Activated CD8-positive, alpha-beta memory T cell treated with anti-CD3 and anti-CD28 coated beads, Interleukin-2, amount 50 U/mL, for 24 hours (primary cell): ENCODE data around the gene TAX1BP1.
"Not testable (repeated sequence)": the region's sequence is repeated elsewhere in the genome, so short reads cannot be mapped to it uniquely, and the experiment has no call there.

Source experiments
- DNase-seq: peaks from one replicate; pipeline ENCODE4 v3.0.0-alpha.2; 2020; ENCODE audit errors: extremely low read depth

The TAX1BP1 gene

GRCh38 chr7:27739301-27739908, 557 bp upstream of the TAX1BP1 start:
- no peak for DNase-seq

GRCh38 chr7:27740449-27741086, 606 bp downstream of the TAX1BP1 start:
- peak; percentile 53 for DNase-seq

DNA sequence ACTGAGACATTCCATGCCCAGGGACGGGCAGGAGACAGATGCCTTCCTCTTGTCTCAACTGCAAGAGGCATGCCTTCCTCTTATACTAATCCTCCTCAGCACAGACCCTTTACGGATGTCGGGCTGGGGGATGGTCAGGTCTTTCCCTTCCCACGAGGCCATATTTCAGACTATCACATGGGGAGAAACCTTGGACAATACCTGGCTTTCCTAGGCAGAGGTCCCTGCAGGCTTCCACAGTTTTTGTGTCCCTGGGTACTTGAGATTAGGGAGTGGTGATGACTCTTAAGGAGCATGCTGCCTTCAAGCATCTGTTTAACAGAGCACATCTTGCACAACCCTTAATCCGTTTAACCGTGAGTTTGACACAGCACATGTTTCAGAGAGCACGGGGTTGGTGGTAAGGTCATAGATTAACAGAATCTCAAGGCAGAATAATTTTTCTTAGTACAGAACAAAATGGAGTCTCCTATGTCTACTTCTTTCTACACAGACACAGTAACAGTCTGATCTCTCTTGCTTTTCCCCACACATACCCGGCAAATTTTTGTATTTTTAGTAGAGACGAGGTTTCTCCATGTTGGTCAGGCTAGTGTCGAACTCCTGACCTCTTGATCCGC, 2.2 kb downstream of the TAX1BP1 start:
- not testable (repeated sequence) for DNase-seq

DNA sequence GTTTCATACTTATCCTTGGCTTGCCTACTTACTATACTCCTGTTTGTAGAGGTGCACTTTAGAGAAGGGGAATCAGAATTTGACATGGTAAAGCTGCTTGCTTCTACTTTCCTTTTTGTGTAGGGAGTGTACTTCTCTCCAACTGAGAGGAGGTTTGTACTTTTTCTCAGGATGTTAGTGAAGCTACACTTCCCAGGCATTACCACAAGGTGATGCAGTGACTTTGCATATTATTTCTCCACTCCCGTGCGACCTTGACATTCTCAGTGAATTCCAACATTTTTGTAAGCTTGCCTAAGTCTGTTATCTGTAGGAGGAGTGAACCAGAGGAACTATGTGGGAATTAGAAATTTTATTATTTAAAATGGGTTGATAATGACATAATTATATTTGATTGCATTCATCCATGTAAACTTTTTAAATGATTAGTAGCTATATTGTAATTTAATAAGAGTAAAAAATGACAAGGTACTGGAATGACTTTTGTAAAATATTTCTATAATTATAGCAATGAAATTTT, 5.2 kb downstream of the TAX1BP1 start:
- no peak for DNase-seq

DNA sequence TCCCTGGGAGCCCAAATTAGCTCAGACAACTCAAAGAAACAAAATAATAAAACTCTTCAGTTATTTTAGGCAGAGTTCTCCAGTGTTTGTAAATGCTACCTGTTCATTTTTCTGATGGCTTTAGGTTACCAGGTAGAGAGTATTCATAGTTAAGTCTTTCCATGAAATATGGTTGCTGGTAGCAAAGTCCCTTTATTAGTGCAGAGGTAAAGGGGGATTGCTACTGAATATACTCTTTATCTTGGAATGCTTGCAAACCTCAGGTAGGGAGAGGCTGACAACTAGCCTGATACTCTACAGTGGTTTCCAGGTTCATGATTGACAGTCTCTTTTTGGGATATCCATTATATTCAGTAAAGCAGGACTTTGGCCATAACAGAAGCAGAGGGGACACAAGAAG, 6.5 kb downstream of the TAX1BP1 start:
- DNase-seq = no peak

DNA sequence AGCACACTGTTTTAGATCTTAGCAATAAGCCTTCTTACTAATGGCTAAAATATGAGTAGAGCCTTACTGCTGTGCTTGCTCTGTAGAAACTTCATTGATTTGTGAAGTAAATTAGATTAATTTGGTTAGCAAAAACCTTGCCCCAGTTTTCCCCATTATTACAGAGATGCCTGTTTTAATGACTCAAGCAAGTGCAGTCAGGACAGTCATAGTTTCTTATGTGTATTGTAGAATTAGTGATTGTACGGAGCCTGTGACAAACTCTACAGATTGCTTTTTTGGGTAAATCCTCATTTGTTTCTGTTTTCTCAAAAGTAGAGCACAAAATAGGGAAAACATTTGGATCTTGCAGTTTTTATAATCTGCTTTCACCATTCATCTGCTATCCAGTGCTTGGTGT, 7.0 kb downstream of the TAX1BP1 start:
- DNase-seq = no peak

GRCh38 chr7:27747589-27748368, 7.8 kb downstream of the TAX1BP1 start:
- no peak for DNase-seq

DNA sequence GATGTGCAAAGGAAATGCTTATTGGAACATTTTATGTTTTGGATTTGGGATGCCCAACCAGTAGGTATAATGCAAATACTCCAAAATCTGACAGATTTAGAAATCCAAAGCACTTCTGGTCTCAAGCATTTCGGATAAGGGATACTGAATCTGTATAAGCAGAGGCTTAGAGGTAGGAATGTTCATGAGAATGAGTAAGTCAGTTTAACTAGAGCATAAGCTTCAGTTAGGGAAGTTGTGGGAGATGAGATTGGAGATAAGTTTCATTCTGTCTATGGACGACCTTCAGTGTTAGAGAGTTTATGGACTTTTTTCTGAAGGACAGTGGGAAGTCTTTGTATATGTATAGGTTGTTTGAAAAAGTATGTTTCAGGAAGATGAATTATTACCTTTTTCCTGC, 10.4 kb downstream of the TAX1BP1 start:
- DNase-seq = no peak

GRCh38 chr7:27751888-27752660, 12.1 kb downstream of the TAX1BP1 start:
- DNase-seq = no peak

GRCh38 chr7:27753863-27754262, 13.9 kb downstream of the TAX1BP1 start:
- DNase-seq = no peak

DNA sequence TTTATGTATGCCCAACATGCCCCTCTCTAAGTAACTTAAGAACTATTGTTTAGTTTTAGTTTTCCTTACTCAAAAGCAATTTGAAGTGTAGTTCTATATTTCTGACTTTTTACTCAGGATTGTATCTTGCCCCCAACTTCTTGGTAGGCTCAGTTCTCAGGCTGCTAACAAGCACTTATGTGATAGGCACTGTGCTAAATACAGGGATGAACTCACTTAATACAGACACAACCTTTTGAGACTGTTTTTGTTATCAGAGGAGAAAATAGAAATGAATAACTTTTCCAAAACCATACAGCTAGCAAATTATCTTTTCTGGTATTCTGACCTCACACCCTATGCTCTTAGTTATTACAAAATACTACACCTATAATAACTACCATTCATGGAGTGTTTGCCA, 16.3 kb downstream of the TAX1BP1 start:
- DNase-seq = no peak

DNA sequence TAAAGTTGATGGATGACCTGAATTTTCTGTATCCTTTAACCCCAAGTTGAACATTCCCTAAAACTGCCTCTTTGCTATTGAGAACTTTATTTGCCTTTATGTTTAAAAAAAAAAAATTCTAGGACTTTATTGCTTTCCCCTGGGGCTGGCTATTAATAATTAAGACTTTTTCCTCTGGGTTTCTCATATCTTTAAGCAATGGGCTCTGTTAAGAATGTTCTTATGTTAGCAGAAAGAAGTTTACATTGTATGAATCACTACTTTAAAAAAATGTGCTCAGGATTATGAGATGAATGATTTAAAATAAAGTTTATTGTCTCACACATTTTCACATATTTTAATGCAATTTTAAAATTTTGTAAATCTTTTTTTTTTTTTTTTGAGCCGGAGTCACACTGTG, 19.5 kb downstream of the TAX1BP1 start:
- DNase-seq = no peak

DNA sequence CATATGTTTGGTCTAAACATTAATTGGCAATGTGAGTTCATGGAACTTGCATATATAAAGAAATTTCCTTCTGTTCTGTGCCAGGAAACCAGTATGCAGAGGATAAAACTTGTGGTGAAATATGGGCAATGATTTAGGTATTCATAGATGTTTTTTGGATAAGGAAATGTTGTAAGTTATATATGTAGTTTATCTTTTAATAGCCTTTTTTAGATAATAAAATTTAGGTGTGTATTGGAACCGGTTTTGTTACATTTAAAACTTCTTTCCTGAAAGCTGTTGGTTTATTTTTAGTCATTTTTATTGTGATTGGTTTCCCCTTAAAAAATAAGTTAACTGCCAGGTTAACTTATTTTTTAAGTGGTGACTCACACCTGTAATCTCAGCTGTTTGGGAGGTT, 22.1 kb downstream of the TAX1BP1 start:
- DNase-seq = no peak

DNA sequence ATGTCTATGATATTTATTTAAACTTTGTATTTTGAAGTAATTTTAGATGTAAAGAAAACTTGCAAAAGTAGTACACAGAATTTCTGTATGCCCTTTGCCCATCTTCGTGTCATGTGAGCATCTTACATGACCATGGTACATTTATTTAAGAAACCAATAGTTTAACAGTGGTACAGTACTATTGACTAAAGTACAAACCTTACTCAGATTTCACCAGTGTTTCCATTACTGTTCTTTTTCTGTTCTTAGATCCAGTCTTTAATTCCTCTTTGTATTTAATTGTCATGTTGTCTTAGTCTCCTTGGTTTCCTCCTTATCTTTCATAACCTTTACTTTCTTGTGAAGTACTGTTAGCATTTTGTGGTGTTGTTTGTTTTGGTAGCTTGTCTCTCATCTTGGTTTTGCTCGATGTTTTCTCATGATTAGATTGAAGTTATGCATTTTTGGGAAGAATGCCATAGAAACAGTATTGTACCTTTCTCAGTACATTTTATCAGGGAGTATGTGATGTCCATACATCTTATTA, 24.1 kb downstream of the TAX1BP1 start:
- no peak for DNase-seq

DNA sequence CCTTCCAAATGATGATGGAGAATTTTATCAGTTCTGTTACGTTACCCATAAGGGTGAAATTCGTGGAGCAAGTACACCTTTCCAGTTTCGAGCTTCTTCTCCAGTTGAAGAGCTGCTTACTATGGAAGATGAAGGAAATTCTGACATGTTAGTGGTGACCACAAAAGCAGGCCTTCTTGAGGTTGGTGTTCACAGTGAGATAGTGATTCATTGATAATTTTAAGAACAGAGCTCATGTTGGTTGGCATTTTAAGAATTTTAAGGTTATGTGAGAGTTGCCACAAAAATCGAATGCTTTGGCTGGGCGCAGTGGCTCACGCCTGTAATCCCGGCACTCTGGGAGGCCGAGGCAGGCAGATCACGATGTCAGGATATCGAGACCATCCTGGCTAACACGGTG, 25.9 kb downstream of the TAX1BP1 start:
- DNase-seq = no peak

DNA sequence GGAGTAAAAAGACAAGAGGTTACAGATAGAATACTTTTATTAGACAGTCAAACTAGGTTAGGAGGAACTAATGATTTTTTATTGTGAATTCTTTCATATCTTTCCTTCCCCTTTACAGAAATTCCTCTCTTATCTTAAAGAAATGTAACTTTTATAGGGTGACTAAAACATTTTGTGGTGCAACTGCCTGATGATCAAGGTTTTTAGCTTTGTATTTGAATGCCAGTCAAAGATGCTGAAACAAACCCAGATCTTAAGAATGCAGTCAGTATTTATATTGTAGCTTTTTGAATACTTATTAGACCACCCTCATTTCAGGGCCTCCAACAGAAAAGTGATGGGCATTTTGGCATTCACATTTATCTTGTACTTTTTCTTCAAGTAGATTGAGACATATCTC, 27.4 kb downstream of the TAX1BP1 start:
- DNase-seq = no peak

- no peak for DNase-seq
These were observed 31.1 kb downstream of the TAX1BP1 start for GRCh38 chr7:27771111-27771510.

- DNase-seq = no peak
These were observed 34.9 kb downstream of the TAX1BP1 start for GRCh38 chr7:27774717-27775328.

DNA sequence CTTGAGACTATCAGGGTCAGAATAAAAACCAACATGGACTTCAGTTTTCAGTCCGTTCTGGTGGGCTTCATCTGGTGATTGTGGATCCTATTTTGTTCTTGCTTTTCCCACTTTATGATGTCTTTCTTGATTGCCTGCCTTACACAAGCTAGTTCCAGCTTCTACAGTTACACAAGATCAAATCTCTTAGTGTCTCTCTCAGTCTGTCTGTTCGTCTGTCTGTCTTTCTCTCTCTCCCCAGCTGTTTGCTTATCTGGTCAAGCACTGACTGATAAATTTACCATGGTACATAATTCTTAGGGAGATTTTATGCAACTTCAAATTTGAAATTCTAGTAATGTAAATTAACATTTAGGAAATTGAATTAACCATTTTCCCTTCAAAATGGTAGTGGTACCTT, 35.8 kb downstream of the TAX1BP1 start:
- no peak for DNase-seq

- DNase-seq = no peak
These were observed 37.7 kb downstream of the TAX1BP1 start for GRCh38 chr7:27777662-27778061.

DNA sequence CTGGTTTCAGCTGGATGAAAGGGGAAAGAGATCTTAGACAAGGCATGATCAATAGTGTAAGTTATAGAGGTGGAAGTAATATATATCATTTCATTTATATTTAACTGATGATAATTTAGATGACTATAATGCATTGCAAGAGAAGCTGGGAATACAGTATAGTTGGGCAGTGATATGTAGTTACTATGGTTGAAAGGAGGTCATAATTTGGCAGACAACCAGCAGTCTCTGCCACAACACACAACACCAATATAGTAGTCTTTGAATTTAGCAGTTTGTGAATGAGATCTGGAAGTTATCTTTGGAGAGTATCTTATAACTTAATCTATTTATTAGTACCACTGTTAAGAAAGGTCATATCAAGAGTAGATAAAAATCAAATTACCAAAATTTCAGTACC, 39.9 kb downstream of the TAX1BP1 start:
- no peak for DNase-seq
